ENCODE data around the gene ARL2.

DNA sequence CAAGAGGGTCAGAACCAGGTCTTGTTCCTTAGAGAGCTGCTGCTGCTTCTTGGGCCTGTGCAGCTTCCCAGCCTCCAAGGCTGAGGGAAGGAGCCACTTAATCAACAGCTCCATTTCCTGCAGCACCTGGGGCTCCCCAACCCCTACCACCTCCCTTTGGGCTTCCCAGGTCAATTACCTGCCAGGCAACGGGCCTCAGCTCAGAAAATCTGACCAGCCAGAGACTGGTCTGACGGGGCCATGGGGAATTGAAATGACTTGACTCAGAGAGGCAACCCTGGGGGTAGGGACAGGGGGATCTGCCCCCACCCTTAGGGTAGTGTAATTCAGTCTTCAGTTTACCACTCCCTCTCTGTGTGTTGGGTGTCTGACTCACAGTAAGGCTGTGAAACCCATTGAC is 37.3 kb upstream of the ARL2 start:
- TF ChIP-seq, protein P1, sequence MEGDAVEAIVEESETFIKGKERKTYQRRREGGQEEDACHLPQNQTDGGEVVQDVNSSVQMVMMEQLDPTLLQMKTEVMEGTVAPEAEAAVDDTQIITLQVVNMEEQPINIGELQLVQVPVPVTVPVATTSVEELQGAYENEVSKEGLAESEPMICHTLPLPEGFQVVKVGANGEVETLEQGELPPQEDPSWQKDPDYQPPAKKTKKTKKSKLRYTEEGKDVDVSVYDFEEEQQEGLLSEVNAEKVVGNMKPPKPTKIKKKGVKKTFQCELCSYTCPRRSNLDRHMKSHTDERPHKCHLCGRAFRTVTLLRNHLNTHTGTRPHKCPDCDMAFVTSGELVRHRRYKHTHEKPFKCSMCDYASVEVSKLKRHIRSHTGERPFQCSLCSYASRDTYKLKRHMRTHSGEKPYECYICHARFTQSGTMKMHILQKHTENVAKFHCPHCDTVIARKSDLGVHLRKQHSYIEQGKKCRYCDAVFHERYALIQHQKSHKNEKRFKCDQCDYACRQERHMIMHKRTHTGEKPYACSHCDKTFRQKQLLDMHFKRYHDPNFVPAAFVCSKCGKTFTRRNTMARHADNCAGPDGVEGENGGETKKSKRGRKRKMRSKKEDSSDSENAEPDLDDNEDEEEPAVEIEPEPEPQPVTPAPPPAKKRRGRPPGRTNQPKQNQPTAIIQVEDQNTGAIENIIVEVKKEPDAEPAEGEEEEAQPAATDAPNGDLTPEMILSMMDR (IDR thresholded peaks at IDR 0.05) = no peak
- no peak for TF ChIP-seq POLR2A (IDR thresholded peaks at IDR 0.05)
